Measurements from ENCODE around the gene SPSB4.
"Not testable (repeated sequence)": the region's sequence is repeated elsewhere in the genome, so short reads cannot be mapped to it uniquely, and the experiment has no call there.

The SPSB4 gene

DNA sequence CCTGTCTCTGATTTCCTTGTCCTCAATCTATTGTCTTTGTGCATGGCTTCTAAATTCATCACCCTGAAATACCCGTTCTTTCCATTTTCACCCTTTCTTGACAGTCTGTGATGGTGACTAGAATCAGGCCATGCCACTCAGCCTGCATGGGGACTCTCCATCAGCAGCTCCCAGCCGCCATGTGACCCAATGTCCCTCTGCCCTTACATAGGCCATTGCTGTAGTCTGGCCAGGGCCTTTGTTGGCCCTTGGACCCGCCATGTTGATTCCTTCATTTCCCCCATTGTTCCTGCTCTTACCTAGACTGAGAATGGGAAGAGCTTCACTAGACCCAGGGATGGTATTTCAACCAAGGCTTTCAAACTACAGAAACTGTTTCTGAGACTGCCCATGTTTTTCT, 45.8 kb downstream of the SPSB4 start:
- DNase-seq, result no peak

DNA sequence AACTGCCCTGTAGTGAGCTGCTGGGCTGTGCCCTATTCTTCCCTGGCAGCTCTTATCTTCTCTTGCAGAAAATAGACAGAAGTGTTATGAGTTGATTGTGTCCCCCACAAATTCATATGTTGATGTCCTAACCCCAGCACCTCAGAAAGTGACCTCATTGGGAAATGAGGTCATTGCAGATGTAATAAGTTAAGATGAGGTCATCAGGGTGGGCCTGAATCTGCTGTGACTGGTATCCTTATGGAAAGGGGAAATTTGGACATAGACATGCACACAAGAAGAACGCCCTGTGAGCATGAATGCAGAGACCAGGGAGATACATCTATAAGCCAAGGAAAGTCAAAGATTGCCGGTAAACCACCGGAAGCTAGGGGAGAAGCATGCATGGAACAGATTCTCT, 49.0 kb downstream of the SPSB4 start:
- DNase-seq, result no peak

DNA sequence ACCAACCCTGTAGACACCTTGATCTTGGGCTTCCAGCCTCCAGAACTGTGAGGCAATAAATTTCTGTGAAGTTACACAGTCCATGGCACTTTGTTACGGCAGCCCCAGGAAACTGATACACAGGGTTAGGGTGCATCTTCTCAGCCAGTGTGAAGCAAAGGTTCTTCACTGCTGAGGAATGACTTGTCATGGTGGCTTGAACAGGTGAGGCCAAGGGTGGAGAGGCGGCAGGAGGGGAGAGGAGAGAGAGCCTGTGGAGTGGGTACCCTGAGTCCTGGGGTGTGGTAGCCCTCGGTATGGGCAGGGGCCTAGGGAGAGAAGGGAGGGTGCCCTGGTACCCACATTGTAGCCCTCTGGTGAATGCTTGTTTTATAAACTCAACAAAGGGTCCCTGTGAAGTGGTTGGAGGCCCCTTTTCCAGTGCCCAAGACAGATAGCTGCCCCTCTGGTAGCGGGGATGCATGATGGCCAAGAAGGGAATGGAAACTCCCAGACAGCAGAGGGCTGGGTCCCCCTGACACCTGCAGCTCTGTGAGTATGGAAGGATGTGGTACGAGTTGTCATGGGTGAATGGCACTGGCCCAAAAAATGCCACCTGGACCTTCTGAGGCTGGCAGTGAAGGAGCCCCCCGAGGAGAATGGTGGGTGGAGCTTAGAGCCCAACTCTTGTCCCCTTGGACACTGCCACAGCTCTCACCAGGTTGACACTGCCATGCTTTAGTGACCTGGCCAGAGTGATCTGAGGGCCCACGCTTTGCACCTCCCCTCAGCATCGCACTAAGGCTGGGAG, 49.6 kb downstream of the SPSB4 start:
- no peak for DNase-seq

DNA sequence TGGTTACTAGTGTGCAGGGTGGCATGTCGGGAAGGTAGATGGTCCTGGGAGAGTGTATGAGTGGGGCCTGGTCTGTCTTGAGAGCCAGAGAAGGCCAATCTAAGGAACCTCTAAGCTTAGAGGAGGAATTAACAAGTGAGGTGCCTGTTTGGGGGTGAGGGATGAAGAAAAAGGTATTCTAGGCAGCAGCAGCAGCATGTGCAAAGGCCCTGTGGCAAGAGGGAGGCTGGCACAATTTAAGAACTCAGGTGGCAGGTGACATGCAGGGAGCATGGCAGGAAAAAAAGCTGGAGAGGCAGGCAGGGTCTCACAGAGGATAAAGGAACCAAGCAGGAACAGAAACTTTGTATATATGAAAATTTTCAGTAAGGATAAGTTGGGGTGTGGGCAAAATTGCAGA, 51.2 kb downstream of the SPSB4 start:
- no peak for DNase-seq

DNA sequence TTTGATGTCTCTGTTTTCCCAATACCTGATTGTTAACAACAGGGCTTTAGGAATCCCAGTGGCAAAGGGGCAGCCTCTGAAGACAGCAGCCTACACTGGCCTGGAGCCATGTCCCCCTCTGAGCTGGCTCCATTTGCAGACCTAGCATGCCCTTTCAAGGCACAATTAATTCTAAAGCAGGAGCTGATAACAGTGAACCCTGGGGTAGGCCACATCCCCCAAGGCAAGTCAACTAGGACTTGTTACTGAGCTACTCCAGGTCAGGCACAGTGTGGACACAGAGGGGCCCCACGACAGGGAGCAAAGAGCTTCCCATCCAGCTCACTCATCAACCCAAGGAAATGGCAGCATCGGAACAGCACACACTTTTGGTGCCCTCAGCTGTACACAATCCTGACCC, 51.9 kb downstream of the SPSB4 start:
- DNase-seq, result no peak

DNA sequence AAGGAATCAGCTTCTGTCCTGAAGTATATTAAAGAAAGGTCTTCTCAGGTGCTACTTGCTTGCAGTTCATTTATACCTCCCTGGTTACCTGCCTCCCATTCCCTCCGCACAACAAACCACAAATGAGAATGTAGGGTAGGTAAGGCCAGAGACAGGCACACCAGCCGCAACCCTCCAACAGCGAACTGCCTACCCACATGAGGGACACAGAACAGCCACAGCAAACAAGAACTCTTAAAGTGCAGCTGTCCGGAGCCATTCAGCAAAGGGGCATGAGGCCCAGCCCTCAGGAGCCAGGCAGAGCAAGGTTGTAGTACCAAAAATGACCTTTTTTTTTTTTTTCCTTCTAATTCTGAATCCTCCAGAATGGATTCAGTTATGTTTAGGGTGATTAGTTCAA, 52.4 kb downstream of the SPSB4 start:
- no peak for DNase-seq

DNA sequence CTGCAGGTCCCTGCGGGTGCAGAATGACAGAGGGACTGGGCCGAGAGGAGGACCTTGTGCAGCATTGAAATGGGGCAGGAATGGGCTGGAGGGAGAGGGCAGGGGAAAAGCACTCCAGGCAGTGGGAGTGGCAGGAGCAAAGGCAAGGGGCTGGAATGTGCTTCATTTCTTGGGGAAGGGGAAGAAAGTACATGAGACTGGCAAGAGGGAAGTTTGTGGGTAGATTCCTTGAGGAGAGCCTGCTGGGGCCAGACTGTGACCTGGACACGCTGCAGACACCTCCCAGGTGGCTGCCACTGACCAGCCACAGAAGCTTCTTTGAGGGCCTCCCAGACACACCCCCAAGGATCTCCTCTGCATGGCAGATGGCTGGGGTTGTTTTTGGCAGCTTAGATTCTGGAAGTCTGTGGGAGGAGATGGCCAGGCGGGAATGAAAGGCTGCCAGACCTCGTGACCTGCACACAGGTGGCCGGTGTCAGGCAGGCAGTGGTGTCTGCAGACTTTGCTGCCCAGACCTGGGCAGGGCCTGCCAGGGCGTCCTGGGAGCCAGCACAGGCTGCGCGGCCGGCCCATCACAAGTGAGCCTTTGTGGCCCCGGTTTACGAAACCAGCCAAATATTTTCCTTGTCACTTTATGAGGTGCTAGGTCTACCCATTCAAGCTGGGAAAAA, 53.1 kb downstream of the SPSB4 start:
- DNase-seq, result no peak

DNA sequence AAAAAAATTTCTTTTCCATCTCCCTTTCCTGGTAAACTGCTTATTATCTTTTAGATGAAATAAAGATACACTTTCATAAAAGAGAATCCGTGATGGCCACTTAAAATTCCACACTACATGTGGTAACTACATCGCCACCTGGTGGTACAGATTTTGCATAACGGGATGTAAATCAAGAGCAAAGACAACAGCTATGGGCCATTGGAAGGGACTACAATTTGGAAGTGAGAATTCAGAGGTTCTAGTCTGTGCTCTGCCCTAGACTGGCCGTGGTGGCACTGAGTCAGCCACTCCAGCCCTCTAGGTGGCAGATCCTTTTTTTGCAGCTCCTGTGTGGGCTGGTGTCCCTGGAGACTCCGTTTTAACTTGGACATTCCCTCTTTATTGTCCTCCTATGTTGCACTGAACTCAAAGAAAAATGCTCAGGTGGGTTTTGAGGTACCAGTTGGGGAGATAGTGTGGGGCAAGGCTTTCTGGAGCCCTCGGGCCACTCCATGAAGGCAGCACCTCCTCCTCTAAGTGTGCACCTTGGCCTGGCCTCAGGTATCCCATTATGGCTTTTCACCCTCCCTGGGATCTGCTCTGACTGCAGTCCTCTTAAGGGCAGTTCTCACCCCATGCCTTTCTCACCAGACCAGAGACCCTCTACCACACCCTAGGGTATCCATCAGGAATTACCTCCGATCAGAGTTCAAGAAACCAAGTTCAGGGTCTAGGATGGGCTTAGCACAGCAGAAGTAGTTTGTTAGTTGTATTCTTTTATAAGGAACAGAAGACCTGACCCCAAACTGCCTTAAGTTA, 54.9 kb downstream of the SPSB4 start:
- peak; percentile 74 for DNase-seq

DNA sequence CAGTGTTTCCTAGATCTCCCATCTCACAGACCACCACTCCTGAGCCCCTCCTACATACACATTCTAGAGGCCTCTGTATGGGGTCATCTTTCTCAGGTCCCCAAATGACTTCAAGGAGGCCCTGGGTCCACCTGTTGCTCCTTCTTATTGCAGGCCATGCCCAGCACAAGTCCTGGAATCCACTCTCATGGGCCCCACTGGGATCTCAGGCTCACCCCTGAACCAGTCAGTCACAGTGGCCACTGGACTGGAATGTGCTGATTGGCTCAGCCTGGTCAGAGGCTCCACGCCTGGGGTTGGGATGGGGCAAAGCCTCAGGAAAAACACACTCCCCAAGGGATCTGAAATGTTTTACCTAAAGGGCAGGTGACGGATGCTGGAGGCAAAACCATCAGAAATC, 55.7 kb downstream of the SPSB4 start:
- DNase-seq, result no peak

DNA sequence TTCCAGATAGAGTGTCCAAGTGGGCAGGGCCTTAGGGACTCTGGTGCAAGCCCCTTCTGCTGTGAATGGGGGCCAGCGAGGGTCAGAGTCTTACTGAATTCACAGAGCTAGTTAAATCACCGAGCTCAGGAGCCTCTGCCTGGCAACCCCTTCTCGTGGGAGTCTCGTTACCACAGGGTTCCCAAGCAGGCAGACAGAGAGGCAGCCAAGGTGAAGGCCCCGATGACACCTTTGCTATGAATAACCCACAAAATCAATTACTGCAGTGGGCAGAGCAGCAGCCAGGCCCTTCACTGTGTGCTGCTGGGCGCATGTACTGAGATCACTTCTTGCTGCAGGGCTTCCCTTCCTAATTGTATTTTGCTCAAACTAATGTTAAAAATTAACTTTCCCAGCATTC, 56.9 kb downstream of the SPSB4 start:
- DNase-seq, result no peak

DNA sequence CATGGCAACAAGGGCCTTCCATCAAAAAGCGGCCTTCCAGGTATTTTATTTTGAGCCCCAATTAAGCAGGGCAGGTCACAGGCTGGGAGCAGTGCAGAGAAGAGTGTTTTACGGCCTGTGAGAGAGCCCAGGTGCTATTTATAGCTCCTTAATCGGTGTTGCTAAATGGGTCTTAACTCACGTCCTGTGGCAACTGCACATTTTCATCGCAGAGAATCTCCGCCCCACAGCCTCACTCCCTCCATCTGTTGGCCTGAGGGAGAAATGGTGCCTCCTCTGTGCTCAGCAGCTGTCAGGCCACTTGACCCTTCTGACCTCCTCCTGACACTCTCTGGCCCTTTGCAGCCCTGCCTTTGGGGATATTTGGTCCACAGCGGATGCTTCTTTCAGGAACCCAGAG, 58.6 kb downstream of the SPSB4 start:
- no peak for DNase-seq

DNA sequence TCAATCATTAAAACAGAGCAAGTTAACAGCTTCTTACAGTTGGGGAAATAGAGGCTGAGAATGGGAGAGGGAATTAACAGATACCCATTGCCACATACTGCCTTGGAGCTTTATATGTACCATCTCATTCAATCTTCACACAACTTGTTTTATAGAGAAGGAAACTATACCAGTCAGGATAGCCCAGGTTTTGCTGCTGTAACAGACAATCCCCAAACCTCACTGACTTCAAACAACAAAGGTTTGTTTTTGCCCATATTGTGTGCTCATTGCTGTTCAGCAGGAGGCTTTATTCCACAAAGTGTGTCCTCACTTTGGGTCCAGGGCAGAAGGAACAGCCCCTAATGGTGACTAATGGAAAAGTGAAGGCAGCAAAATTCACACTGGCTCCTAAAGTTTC, 59.2 kb downstream of the SPSB4 start:
- DNase-seq, result no peak

DNA sequence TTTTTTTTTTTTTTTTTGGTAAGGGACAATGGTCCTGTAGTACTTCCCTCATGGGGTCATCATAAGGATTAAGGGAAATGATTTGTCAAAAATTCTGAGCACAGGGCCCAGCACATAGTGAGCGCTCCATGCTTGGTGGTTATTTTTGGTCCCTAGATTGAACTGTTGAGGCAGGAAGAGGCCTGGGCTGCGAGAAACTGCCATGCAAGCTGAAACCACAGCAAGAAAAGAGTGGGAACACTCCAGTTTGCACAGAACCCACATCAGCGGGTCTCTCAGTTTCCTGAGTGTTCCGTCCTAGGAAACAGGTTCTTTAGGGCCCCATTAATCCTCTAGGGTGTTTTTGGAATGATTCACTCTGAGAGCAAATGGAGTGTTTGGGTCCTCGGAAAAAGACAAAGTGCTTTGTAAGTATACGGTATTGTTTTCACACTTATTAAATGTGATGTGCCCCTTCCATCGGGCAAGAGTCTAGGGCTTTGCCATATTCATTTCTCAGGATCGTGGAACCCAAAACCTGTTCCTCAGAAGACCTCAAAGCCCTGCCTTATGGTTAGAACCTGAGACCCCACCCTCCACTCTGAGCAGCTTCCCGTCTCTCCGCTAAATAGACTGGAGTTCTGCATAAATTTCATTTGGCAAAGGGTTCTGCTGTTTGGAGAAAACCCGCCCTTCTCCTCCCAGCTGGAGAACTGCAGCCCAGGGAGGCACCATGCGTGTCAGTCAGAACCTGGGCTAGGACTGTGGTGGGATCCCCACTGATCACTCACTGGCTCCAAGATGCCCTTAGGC, 60.4 kb downstream of the SPSB4 start:
- DNase-seq, result no peak

DNA sequence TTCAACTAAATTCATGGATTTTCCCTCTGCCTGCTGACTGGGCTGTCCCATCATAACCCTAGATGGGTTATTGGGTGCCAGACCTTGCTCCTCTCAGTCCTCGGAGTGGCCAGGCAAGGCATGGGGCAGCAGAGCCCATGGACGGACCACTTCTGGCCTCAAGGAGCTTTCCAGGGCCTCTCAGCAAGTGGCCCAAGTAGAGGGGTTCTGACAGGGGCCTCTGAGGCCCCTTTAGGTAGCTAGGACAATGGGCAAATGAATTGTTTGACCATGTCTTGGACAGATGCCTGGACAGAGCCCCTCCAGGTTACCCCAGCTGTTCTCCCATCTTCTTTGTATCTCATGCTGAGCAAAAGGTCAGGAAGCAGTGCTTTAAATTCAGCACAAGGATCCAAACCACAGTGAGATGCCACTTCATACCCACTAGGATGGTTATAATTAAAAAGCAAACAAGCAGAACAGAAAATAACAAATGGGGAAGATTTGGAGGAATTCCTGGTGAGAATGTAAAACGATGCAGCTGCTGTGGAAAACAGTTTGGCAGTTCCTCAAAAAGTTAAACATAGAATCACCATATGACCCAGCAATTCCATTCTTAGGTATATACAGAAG, 61.6 kb downstream of the SPSB4 start:
- no peak for DNase-seq

DNA sequence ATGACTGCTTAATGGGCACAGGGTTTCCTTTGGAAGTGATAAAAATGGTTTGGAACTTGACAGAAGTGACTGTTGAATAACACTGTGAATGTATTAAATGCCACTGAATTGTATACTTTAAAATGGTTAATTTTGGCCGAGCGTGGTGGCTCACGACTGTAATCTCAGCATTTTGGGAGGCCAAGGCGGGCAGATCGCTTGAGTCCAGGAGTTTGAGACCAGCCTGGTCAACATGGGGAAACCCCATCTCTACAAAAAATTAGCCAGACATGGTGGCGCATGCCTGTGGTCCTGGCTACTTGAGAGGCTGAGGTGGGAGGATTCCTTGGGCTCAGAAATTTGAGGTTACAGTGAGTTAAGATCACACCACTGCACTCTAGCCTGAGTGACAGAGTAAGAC, 62.5 kb downstream of the SPSB4 start:
- DNase-seq, result not testable (repeated sequence)

DNA sequence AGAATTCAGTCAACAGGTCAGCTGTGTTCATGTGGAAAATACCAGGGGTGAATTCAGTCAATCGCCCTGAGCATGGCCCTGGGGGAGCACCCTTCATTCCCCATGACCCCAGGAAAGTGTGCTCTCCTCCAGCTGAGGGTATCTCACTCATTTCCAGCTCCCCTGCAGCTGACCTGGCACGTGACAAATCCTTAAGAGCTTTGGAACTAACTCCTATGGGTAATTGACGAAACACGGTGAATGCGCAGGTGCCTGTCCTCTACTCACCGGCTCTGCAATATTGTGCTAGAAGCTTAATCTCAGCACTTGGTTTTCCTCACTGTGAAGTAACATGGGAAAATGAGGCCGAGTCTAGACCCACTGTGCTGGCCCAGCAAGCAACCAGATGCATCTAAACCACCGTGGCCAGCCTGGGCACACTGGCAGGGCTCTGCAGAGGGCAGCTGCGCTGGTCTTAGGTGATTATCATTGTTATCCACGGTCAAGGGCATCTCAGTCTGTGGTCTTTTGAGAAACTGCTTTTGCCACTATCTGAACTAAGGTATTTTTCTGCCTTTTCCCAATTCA, 63.1 kb downstream of the SPSB4 start:
- DNase-seq, result no peak

DNA sequence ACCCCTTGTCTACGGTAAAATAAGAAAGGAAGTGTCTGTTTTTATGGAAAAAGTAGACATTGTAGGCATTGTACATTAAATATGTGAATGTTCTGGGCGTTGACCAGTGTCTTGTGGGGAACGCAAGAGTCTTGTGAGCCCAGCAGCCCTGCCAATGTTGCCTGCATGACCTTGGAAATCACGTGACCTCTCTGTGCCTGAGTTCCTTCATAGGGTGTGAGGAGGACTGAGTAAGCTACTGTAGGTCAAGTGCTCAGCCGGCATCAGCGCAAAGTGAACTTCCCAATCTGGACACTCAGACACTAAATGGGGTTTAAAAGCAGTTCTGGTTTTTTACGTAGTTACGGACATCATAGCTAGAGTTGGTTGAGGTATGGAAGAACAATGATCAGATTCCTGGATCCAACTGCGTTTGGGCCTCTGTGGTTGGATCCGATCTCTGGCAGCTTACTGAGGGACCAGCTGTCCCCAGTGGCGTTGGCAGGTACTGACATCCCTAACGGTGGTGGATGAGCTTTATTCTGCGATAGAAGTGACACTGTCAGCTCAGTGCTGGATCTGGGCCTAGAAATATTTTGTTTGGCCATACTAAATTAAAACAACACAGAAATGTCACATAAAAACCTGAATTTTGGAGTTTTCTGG, 63.8 kb downstream of the SPSB4 start:
- DNase-seq, result no peak

DNA sequence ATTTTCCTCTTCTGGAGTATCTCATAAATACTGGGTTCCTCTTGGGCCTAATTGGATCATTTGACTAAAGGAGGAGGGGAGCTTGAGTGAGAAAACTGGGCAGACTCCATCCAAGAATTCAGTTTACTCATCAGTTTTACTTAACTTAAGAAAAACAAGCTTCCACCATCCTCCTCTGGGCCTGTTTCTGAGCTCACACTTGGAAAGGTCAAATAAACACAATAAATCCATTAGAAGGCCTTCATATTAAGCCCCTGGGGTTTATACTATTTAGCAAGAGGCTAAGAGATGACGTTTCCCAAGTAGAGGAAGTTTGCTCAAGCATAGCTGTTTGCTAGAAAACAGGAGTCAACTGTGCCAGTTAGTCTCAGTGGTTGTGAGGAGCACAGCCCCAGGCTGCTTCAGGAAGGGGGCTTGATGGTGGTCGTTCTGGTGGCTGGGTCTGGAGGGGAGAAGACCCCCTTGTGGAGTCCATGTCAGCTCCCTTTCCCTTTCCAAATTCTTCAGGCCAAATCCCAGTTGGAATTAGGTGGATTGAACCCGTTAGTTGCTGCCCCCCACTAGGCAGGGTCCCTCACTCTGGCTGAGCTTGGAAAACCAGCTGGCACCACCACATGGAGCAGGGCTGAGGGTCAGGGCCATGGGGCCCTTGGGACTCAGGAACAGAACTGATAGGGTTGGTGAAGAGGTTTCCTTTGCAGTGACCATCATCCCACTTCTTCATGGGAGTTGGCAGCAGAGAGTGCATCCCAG, 64.8 kb downstream of the SPSB4 start:
- no peak for DNase-seq

DNA sequence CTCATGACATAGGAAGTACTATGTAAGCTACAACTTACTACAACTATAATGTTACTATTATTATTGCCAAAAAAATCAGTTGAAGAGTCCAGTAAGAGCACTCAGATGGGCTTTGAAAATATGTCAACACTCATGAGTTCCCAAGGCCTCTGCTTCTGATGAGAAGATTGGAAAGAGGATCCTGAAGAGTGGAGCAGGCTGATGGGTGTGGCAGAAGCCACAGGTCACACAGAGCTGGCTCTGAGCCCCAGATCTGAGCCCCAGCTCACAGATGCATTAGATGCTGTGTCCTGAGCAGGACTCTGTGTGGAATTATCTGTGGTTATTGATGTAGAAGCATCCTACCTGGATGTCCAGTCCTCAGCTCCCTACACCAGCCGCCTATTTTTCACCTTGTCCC, 65.6 kb downstream of the SPSB4 start:
- no peak for DNase-seq

DNA sequence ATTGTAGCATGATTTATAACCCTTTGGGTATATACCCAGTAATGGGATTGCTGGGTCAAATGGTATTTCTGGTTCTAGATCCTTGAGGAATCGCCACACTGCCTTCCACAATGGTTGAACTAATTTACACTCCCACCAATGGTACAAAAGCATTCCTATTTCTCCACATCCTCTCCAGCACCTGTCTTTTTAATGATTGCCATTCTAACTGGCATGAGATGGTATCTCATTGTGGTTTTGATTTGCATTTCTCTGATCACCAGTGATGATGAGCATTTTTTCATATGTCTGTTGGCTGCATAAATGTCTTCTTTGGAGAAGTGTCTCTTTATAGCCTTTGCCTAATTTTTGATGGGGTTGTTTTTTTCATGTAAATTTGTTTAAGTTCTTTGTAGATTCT, 66.8 kb downstream of the SPSB4 start:
- not testable (repeated sequence) for DNase-seq

DNA sequence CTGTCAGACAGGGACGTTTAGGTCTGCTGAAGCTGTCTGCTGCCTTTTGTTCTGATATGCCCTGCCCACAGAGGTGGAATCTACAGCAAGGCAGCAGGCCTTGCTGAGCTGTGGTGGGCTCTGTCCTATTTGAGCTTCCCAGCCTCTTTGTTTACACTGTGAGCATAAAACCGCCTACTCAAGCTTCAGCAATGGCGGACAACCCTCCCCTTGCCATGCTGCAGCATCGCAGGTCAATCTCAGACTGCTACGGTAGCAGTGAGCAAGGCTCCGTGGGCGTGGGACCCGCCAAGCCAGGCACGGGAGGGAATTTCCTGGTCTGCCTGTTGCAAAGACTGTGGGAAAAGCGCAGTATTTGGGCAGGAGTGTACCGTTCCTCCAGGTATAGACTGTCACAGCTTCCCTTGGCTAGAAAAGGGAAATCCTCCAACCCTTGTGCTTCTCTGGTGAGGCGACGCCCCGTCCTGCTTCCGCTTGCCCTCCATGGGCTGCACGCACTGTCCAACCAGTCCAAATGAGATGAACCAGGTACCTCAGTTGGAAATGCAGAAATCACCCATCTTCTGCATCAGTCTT, 71.4 kb downstream of the SPSB4 start:
- no peak for DNase-seq

All from stimulated activated CD4-positive, alpha-beta T cell treated with anti-CD3 and anti-CD28 coated beads, Interleukin-15, amount 100 ng/mL, for 24 hours (primary cell).